HG03457 (cell line): ENCODE measurements around the gene FARP2.

Experiments used
- ATAC-seq: cut with Tn5 transposase; IDR thresholded peaks from one replicate; pipeline ENCODE4 v1.9.1; 2021; ENCODE audit warnings: moderate number of reproducible peaks; ENCODE audit not compliant: unreplicated experiment

Gene FARP2

GRCh38 chr2:241479026-241479898 is 123.2 kb downstream of the FARP2 start:
- no peak for ATAC-seq

GRCh38 chr2:241481687-241482086 is 125.6 kb downstream of the FARP2 start:
- ATAC-seq: no peak

- ATAC-seq: no peak
Measured at GRCh38 chr2:241482126-241482955, 126.3 kb downstream of the FARP2 start.

GRCh38 chr2:241483305-241483704 is 127.2 kb downstream of the FARP2 start:
- no peak for ATAC-seq

- ATAC-seq: no peak
Measured at GRCh38 chr2:241485172-241485911, 129.3 kb downstream of the FARP2 start.

GRCh38 chr2:241489088-241489487 is 133.0 kb downstream of the FARP2 start:
- no peak for ATAC-seq

- ATAC-seq: no peak
Measured at GRCh38 chr2:241489733-241490680, 133.9 kb downstream of the FARP2 start.

GRCh38 chr2:241490825-241491506 is 134.9 kb downstream of the FARP2 start:
- ATAC-seq: no peak

GRCh38 chr2:241491549-241492173 is 135.6 kb downstream of the FARP2 start:
- no peak for ATAC-seq

GRCh38 chr2:241492174-241492565 is 136.1 kb downstream of the FARP2 start:
- no peak for ATAC-seq

GRCh38 chr2:241493092-241493491 is 137.0 kb downstream of the FARP2 start:
- no peak for ATAC-seq

- ATAC-seq: no peak
Measured at GRCh38 chr2:241494311-241494908, 138.3 kb downstream of the FARP2 start.

- ATAC-seq: no peak
Measured at GRCh38 chr2:241495172-241496002, 139.3 kb downstream of the FARP2 start.

- no peak for ATAC-seq
Measured at GRCh38 chr2:241496003-241496707, 140.1 kb downstream of the FARP2 start.

- no peak for ATAC-seq
Measured at GRCh38 chr2:241496904-241497877, 141.1 kb downstream of the FARP2 start.
